HG03460 (cell line): ENCODE measurements around the gene GOSR1.
"Not testable (repeated sequence)": the region's sequence is repeated elsewhere in the genome, so short reads cannot be mapped to it uniquely, and the experiment has no call there.

Source experiments
- ATAC-seq: cut with Tn5 transposase; IDR thresholded peaks from one replicate; pipeline ENCODE4 v1.9.1; 2021; ENCODE audit not compliant: unreplicated experiment

The GOSR1 gene

GRCh38 chr17:30477083-30477773 lies at the start of gene GOSR1:
Gene GOSR1 (plus strand): TSS chr17:30477408. CDS start chr17:30477434, 26 bp downstream.
- peak; percentile 89 for ATAC-seq

GRCh38 chr17:30427611-30428010 lies 49.6 kb upstream of the GOSR1 start:
- ATAC-seq = no peak

GRCh38 chr17:30429155-30429554 lies 48.1 kb upstream of the GOSR1 start:
- ATAC-seq = no peak

GRCh38 chr17:30433514-30433913 lies 43.7 kb upstream of the GOSR1 start:
- ATAC-seq = no peak

- no peak for ATAC-seq
Observed at GRCh38 chr17:30436729-30437128, 40.5 kb upstream of the GOSR1 start.

GRCh38 chr17:30443721-30444120 lies 33.5 kb upstream of the GOSR1 start:
- ATAC-seq = no peak

- ATAC-seq = not testable (repeated sequence)
Observed at GRCh38 chr17:30446640-30447039, 30.6 kb upstream of the GOSR1 start.

GRCh38 chr17:30449480-30449879 lies 27.7 kb upstream of the GOSR1 start:
- no peak for ATAC-seq

- no peak for ATAC-seq
Observed at GRCh38 chr17:30450125-30451027, 26.8 kb upstream of the GOSR1 start.

GRCh38 chr17:30454635-30455034 lies 22.6 kb upstream of the GOSR1 start:
- ATAC-seq = no peak

GRCh38 chr17:30458371-30458770 lies 18.8 kb upstream of the GOSR1 start:
- no peak for ATAC-seq

- ATAC-seq = not testable (repeated sequence)
Observed at GRCh38 chr17:30458797-30459413, 18.3 kb upstream of the GOSR1 start.

- no peak for ATAC-seq
Observed at GRCh38 chr17:30468465-30468864, 8.7 kb upstream of the GOSR1 start.

- no peak for ATAC-seq
Observed at GRCh38 chr17:30472238-30472890, 4.8 kb upstream of the GOSR1 start.

GRCh38 chr17:30475206-30475605 lies 2.0 kb upstream of the GOSR1 start:
- ATAC-seq = no peak

- peak; percentile 21 for ATAC-seq
Observed at GRCh38 chr17:30476726-30477082, 504 bp upstream of the GOSR1 start.

- peak; percentile 13 for ATAC-seq
Observed at GRCh38 chr17:30477774-30478115, 537 bp downstream of the GOSR1 start.

- ATAC-seq = no peak
Observed at GRCh38 chr17:30482555-30482954, 5.3 kb downstream of the GOSR1 start.

GRCh38 chr17:30483159-30483558 lies 6.0 kb downstream of the GOSR1 start:
- ATAC-seq = no peak

- ATAC-seq = no peak
Observed at GRCh38 chr17:30493780-30494179, 16.6 kb downstream of the GOSR1 start.

GRCh38 chr17:30495586-30495985 lies 18.4 kb downstream of the GOSR1 start:
- no peak for ATAC-seq
